COLO829 (cell line): ENCODE measurements around the gene MAP2K5.

Experiments used
- DNase-seq: peaks from one replicate; pipeline ENCODE4 v3.0.0; 2012; ENCODE audit warnings: low spot score

MAP2K5 gene

GRCh38 chr15:67825881-67826716 is 283.6 kb downstream of the MAP2K5 start:
- DNase-seq, result no peak

- DNase-seq, result no peak
Measured at GRCh38 chr15:67826717-67827561, 284.4 kb downstream of the MAP2K5 start.

- no peak for DNase-seq
Measured at GRCh38 chr15:67827562-67828277, 285.2 kb downstream of the MAP2K5 start.

GRCh38 chr15:67828278-67828968 is 285.9 kb downstream of the MAP2K5 start:
- no peak for DNase-seq

GRCh38 chr15:67828969-67829646 is 286.6 kb downstream of the MAP2K5 start:
- DNase-seq, result no peak

- no peak for DNase-seq
Measured at GRCh38 chr15:67829647-67830504, 287.4 kb downstream of the MAP2K5 start.

- no peak for DNase-seq
Measured at GRCh38 chr15:67831363-67831762, 288.9 kb downstream of the MAP2K5 start.

- no peak for DNase-seq
Measured at GRCh38 chr15:67832031-67832551, 289.6 kb downstream of the MAP2K5 start.

- DNase-seq, result no peak
Measured at GRCh38 chr15:67832897-67833709, 290.6 kb downstream of the MAP2K5 start.

GRCh38 chr15:67833710-67834511 is 291.4 kb downstream of the MAP2K5 start:
- DNase-seq, result no peak

GRCh38 chr15:67834581-67835296 is 292.2 kb downstream of the MAP2K5 start:
- DNase-seq, result no peak

- no peak for DNase-seq
Measured at GRCh38 chr15:67835297-67836133, 293.0 kb downstream of the MAP2K5 start.

GRCh38 chr15:67836134-67836455 is 293.6 kb downstream of the MAP2K5 start:
- no peak for DNase-seq

GRCh38 chr15:67836477-67836876 is 294.0 kb downstream of the MAP2K5 start:
- peak; percentile 58 for DNase-seq

- DNase-seq, result no peak
Measured at GRCh38 chr15:67836955-67837354, 294.5 kb downstream of the MAP2K5 start.

- DNase-seq, result no peak
Measured at GRCh38 chr15:67838789-67839332, 296.4 kb downstream of the MAP2K5 start.
